ENCODE measurements around the gene ITGAL.

DNA sequence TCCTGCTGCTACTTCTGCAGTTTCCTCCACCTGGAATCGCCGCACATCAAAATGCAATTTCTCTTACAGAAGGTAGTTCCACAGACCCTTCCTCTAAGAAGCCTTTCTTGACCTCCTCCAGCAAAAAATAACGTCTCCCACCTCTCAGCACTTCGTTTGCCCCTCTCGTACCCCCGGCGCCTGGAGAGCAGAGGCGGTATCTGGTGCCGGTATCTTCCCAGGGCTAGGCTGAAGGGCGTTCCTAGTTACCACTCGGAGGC is 43.2 kb upstream of the ITGAL start:
- TF ChIP-seq POLR2A (IDR thresholded peaks at IDR 0.05) (no peak), CTCF (IDR thresholded peaks at IDR 0.05) (no peak)
